COLO668 (cell line): ENCODE data around the gene LGI4.
A peak's percentile ranks its signal among the peaks of the same experiment; 100 is the strongest.
"Not testable (repeated sequence)": the region's sequence is repeated elsewhere in the genome, so short reads cannot be mapped to it uniquely, and the experiment has no call there.

Source experiments
- DNase-seq: peaks from one replicate; lab custom pipeline; 2025; ENCODE audit not compliant: unreplicated experiment; lab: John Stamatoyannopoulos, UW

LGI4 gene

DNA sequence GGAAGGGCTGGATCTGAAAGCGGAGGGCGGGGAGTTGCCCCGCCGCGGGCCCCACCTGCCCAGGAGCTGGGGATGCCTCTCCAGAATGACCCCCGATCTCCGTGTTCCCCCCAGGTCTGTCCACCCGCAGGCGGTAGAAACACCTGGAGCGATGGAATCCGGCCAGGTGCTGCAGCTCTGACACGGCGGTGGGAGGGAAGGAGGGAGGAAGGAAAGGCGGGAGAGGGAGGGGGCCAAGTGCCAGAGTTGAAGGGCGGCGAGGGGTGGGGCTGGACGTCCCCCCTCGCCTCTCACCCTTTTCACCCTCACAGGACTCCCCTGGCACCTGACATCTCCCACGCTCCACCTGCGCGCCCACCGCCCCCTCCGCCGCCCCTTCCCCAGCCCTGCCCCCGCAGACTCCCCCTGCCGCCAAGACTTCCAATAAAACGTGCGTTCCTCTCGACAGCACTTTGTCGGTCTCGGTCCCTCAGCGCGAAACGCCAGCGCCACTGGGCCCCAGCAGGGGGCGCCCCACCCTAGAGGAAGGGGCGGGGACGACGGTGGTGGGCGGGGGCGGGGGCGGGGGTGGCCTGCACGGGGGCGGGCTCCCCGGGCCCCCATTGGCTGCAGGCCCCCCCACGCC, 7.9 kb upstream of the LGI4 start:
- peak; percentile 41 for DNase-seq

DNA sequence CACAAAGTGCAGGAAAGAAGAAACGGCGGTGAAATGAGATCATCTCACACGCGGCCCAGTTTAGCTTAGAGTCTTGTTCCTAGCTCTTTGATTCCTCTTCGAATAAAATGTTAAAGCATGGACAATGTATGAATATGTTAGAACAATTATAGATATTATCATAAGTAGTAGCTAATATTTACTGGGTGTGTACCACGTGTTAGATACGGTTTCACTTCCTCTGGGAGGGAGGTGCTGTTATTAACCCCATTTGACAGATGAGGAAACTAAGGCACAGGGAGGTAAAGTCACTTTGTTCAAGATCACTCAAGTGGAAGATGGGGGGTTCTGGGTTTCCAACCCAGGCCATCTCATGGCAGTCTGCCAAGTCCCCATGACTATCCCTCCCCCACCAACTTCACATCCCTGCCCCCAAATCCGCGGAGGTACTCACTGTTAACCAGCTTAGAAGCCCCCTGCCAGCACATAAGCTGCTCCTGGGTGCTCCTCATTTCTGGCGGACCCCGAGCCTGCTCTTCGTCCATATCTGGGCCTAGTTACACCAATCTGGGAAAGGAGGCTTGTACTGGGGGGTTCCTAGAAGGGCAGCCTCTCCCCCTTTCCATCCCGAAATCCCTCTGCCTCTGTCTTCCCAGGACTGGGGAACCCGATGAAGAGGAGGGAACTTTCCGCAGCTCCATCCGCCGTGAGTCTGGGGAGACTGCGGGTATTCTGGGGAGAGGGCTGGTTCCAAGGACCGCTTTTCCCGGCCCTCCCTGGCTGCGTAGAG, 7.2 kb upstream of the LGI4 start:
- no peak for DNase-seq

DNA sequence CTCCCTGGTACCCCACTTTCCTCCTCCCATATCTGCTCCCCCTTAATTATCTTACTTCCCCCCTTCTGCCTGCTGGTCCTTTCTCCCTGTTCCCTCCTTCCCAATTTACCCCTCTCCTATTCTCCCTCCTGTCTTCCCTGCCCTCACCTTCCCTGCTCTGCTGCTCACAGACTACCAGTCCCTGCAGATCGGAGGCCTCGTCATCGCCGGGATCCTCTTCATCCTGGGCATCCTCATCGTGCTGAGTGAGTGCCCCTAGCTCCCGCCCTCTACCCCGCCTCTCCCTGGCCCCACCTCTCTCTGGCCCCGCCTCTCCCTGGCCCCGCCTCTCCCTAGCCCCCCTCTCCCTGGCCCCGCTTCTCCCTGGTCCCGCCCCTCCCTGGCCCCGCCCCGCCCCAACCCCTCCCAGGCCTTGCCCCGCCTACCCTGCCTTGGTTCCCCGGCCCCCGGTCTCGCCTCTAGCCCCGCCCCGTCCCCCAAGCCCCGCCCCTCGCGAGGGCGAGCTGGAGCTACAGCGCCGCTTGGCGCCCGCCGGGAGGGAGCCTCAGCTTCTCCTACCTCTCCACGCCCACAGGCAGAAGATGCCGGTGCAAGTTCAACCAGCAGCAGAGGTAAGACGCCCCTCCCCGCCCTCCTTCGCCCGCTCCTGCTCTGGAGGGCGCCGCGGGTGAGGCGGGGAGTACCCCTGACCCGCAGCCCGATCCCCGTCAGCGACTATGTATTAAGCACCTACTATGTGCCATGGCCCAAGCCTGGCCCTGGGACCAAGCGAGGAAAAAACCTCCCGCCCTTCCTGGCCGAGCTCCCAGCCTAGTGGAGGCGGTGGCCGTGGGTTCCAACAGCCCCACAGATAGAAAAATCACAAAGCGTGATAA, 6.3 kb upstream of the LGI4 start:
- peak; percentile 71 for DNase-seq

DNA sequence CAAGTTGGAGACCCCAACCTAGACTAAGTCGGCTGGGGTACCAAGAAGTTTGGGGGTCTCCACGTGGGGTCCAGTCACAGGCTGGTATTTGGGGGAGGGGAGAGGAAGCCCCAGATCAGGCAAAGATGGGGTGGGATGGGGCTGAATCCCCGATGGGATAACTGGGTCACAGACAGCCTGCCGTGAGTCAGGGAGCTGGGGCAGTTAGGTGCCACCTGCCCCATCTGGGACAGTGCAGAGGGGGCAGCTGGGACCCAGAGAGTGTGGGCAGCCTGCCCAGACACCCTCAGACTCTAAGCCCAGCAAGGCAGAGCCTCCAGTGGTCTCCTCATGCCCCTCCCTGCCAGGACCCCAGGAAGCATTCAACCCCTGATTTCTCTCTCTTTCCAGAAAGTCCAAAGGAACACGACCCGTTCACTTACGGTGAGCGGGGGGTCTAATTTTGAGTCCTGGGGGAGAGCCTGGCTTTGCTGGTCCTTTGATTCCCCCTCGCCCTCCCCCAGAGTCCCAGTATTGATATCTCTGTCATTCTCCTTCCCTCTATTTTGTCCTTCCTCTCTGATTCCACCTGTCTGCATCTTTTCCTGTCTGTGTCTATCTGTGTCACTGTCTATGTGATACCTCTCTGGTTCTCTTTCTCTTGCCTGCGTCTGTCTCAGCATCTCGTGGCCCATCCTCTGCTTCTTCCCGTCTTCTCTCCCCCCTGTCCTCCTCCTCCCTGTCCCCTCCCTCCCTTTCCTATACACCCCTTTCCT, 5.5 kb upstream of the LGI4 start:
- DNase-seq, result no peak

DNA sequence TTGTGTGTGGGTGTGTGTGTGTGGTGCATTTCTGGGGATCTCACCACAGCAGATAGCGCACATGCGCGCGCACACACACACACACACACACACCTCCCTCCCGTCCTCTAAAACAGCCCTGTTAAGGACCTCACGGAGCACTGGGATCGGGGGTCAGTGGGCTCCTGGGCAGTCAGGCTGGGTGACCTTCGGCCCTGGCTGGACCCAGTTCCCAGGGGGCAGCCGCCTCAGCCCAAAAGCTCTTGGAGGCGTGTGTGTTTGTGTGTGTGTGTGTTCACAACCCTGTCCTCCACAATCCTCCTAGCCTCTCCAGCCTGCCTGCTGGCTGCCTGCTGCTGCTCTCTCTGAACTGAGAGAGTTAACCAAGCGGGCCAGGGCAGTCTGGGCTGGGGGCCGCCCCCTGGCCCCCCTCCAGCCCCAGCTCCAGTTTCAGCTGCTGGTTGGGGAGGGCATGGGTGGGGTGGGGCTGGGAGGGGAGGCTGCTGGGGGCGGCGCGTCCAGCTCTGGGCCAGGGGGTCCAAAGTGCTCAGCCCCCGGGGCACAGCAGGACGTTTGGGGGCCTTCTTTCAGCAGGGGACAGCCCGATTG, 3.5 kb upstream of the LGI4 start, which contains the start of gene FXYD1:
FXYD1 (plus strand) TSS at position 520 of the 588 bp plus-strand sequence. CDS start 1,256 bp downstream, outside the sequence.
- DNase-seq, result no peak

DNA sequence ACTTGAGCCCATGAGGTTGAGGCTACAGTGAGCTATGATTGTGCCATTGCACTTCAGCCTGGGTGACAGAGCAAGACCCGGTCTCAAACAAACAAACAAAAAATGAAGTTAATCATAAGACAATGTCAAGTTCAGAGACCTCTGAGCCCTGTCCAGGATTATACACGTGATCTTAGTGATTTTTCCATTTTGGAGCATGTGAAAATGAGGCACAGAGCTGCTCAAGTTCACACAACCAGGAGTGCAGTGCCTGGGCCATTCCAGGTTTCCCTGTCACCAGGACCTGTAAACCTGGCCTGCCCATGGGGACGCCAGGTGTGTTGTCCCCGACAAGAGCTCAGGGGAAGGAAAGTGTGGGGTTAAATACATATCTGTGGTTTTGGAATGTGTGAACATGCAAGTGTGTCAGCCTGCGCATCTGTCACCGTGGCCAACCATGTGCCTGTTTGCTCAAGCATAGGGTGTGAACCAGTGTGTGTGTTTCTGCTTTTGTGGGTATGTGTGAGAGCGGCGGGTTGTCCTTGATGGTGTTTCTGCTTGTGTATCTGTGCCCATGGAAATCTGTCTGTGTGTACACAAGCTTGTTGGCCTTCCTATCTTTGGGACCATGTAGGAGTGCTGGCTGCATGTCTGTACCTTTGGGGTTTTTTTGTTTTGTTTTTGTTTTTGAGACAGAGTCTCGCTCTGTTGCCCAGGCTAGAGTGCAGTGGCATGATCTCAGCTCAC, 2.3 kb upstream of the LGI4 start:
- DNase-seq, result peak; percentile 58

DNA sequence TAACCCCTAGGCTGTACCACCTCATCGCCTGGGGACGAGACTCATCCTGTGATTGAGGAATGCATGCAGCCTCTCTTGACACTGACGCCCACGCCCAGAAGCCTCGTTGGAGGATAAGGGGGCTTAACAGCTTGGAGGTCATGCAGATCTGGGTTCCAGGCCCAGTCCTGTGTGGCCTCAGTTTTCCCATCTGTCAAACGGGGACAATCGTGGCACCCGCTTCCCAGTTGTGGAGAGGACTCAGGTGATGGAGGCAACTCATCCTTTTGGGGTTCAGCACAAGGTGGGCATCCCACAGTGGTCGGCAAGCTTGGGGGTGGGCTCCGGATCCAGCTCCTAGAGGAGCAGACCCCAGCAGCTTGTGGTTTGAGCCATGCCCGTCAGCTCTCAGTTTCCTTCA, 1.4 kb upstream of the LGI4 start:
- DNase-seq, result no peak

DNA sequence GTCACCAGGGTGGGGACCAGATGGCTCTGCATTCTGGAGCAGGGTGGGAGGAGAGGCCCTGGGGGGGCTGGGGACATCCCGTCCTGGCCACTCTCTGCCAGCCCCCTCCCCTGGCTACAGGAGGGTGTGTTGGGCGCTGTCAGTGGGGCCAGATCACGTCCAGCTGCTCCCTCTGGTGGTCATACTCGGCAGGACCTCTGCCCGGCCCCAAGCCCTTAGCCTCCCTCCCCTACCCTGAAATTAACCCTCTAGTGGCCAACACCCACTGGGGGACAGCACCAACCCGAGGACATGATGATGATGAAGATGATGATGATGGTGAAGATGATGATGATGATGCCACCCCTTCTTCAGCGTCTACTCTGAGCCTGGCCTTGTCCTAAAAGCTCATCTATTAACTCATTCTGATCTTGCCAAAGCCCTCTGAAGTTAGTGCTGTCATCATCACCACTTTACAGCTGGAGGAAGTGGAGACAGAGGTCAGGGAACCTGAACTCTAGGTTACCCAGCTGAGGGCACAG, 590 bp upstream of the LGI4 start:
- peak; percentile 67 for DNase-seq

DNA sequence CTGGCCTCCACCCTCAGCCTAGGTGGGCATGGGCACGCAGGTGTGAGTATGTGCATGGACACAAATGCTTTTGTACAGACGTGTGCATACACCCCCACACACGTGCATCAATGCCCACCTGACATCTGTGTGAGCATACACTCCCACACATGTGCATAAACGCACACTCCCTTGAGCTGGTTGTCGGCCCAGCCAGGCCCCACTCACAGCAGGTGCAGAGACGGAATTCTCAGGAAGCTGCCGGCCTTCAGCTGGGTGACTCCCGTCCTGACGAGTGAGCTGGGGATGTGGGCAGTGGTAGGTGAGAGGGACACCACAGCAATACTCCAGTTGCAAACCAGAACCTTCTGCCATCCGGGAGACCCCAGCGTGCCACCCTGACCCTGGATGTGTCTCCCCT, 1.0 kb downstream of the LGI4 start:
- no peak for DNase-seq

DNA sequence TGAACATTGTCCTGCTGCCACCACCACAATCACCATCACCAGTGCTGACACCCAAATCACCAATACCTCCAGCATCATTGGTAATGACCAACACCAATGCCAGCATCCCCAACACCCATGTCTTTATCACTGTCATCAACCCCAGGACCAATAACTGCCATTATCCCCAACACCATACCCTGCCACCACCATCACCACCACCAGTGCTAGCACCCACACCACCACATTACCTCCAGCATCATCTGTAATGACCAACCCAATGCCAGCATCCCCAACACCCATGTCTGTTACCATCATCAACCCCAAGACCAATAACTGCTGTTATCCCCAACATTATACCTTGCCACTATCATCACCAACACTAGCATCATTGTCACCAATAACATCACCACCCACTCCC, 2.6 kb downstream of the LGI4 start:
- no peak for DNase-seq

DNA sequence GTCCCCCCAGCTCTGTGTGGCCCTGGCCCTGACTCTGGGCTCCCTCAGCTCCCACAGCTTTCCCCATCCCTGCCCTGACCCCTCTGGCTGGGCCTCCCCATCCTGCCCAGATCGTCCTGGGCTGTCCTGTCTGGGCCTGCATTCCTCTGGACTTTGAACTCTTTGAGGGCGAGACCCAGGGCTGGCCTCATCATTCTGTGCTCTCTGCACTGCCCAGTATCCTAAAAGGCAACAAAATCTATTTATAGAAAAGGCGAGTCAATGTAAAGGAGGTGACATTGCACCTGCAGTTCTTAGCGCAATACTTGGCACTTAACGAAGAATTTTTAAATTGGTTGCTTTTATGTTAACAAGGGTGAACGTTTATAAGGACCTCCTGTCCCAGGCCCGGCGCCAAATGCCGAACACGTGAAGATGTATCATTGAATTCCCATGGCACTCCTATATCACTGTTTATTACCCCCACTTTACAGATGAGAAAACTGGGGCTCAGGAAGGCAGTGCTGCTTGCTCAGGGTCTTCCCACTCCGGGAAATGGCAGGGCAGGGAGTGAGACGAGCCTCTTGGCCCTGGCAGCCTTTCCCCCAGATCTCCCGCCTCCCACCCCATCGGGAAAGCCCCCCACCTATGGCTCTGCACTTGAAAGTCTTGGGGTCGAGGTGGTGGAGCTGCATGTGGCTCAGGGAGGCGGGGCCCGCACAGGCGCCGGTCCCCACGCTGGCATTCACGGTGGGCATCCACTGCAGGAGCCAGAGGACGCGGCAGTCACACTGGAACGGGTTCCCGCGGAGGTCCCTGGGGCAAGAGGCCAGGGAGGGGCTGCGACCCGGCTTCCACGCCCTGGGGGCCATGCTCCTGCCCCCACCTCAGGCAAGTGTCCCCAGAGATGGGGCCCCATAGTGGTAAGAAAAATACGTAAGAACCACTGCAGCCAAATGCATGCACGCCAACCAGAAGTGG, 3.8 kb downstream of the LGI4 start:
- DNase-seq, result no peak

DNA sequence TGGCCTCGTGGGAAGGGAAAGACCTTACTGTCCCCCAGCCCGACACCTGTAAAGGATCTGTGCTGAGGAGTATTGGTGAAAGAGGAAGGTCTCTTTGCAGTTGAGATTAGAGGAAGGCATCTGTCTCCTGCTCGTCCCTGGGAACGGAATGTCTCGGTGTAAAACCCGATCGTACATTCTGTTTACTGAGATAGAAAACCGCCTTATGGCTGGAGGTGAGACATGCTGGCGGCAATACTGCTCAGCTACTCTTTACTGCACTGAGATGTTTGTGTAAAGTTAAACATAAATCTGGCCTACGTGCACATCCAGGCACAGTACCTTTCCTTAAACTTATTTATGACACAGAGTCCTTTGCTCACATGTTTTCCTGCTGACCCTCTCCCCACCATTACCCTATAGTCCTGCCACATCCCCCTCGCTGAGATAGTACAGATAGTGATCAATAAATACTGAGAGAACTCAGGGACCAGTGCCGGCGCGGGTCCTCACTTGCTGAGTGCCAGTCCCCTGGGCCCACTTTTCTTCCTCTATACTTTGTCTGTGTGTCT, 5.1 kb downstream of the LGI4 start:
- not testable (repeated sequence) for DNase-seq

DNA sequence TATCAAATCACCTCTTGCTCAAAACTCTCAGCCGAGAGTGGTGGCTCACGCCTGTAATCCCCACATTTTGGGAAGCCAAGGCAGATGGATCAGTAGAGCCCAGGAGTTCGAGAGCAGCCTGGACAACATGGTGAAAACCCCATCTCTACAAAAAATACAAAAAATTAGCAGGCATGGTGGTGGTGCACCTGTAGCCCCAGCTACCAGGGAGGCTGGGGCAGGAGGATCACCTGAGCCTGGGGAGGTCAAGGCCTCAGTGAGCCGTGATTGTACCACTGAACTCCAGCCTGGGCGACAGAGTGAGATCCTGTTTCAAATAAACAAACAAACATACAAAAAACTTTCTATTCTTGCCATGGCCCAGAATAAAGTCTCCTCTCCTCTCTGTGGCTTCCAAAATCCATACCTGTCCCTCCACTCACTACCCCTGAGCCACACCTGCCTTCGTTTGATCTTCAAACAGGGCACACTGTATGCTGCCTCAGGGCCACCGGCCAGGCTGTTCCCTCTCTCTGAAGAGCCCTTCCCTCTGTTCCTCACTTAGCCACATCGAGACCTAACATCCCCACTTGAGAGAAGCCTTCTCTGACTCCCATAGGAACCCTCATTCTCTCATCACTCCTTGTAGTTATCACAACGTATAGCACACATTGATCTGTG, 6.3 kb downstream of the LGI4 start:
- no peak for DNase-seq

DNA sequence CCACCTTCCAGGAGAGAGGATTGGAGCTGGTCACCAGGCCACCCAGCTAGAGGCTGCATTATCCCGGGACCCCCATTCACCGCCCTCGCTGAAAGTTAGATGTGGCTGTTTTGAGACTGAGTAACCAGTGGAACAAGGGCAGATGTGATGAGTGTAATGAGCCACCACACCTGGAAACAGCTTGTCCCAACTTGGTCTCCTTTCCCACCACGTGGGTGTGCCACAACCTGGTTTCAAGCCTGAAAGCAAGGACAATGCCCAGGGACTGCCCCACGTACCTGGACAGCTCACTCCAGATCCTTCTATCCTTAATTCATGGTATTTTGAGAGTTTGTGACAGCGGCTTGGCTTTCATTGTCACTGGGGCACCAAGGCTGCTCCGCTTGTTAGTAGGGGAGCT, 7.0 kb downstream of the LGI4 start:
- no peak for DNase-seq

DNA sequence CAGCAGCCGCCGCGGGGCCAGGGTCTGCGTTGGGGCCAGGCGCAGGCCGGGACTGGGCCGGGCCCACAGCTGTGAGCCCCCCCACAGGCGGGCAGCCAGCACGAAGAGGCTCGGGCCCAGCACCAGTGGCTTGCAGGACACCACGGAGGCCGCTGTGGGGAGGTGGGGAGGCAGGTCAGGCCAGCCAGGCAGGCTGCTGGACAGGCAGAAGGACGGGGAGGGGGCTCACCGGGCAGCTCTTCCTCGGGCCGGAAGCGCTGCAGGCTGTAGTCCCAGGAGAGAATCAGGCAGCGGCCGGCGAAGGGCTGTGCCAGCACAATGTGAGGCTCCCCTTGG, 8.3 kb downstream of the LGI4 start:
- no peak for DNase-seq

DNA sequence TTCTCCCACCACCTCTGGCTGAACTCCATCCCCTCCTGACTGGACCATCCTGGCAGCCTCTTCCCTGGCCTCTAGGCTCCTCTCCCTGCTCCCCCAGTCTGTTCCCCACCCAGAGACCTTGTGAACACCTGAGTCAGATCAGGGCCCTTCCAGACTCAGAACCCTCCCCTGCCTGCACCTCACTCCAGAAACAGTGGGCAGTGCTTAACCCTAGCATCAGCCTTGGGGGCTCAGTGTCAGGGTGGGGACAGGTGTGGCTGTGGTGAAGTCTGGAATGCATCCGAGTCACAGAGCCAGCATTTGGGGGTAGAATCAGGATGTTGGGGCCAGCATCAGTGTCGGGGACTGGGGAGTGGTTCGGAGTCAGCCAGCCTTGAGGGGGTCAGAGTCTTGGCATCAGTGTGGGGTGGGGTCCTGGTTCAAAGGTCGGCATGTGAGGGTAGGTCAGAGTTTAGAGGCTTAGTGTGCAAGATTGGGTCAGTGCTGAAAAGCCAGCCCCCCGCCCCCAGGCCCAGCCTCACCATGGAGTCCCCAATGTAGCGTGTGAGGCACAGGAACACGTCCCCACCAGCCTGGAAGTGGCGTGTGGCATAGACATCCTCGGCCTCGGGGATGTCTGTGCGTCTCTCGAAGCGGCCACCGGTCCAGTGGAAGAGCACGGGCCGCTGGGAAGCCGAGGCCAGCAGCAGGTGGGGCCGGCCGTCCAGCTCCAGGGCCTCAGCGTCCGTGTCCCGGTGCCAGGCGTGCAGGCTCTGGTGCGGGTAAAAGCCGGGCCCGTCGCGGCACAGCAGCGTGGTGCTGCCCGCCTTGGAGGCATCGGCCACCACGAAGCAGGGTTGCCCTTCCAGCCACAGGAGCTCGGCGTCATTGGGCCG, 8.9 kb downstream of the LGI4 start:
- DNase-seq, result no peak

DNA sequence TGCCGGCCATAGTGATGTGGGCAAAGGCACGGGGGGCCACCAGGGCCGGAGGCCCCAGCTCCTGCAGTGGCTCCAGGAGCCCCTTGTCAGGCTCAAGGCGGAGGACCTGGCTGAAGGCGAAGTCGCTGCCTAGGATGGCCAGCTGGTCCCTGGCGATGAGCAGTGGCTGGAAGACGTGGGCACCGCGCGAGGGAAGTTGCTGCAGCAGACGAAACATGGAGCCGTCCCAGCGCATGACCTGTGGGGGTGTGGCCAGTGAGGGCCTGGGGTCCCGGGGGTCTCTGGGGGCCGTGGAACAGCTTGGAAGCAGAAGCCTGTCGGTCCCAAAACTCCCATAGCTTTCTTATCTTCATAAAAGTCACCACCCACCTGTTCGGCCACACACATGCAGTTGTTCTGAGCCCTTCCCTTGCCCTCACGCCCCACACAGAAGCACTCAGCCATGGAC, 9.6 kb downstream of the LGI4 start:
- no peak for DNase-seq
